Measurements from ENCODE around the gene PITPNB.

Gene PITPNB

GRCh38 chr22:27814993-27815392 lies 104.1 kb downstream of the PITPNB start:
- H3K4me3 ChIP-seq (ENCODE audit: low read length): no peak overlapping the region
- no peaks in the 10 kb centered on the region for H3K9me3 ChIP-seq (replicated peaks; ENCODE audit: insufficient read depth, low read length)
- TF ChIP-seq CTCF (IDR thresholded peaks at IDR 0.05; ENCODE audit: low read length) (no peak), EZH2 (optimal IDR thresholded peaks at IDR 0.05; ENCODE audit: low read depth, low read length) (no peak), EZH2phosphoT487 (IDR thresholded peaks at IDR 0.05; ENCODE audit: low read length) (no peak)

GRCh38 chr22:27811778-27812177 lies 107.3 kb downstream of the PITPNB start:
- Histone ChIP-seq H3K9me2 (replicated peaks; ENCODE audit: insufficient read depth, low read length) (no peaks in the 10 kb centered on the region), H3K9me3 (replicated peaks; ENCODE audit: insufficient read depth, low read length) (no peaks in the 10 kb centered on the region), H3K4me3 (ENCODE audit: low read length) (no peak overlapping the region), H3F3A (ENCODE audit: insufficient read depth, low read length) (no peaks in the 10 kb centered on the region), H3K27ac (ENCODE audit: low read length) (no peak overlapping the region), H3K9ac (ENCODE audit: low read length) (no peak overlapping the region), H3K4me1 (ENCODE audit: low read length) (no peaks in the 10 kb centered on the region), H3K4me2 (ENCODE audit: low read depth, low read length) (no peak overlapping the region), H3K79me2 (ENCODE audit: low read length) (no peaks in the 10 kb centered on the region), H3K27me3 (replicated peaks; ENCODE audit: insufficient read depth, low read length) (no peaks in the 10 kb centered on the region), H2AFZ (ENCODE audit: low read length) (no peak overlapping the region), H3K36me3 (replicated peaks; ENCODE audit: insufficient read depth, low read length) (no peaks in the 10 kb centered on the region), H4K20me1 (ENCODE audit: insufficient read depth, low read length) (no peaks in the 10 kb centered on the region)
- TF ChIP-seq CTCF (IDR thresholded peaks at IDR 0.05; ENCODE audit: low read length) (no peak), EZH2phosphoT487 (IDR thresholded peaks at IDR 0.05; ENCODE audit: low read length) (no peak), EZH2 (optimal IDR thresholded peaks at IDR 0.05; ENCODE audit: low read depth, low read length) (no peak)
- DNase-seq: no peak

More at GRCh38 chr22:27814993-27815392, 104.1 kb downstream of the PITPNB start:
- Histone ChIP-seq H3K79me2 (ENCODE audit: low read length) (no peaks in the 10 kb centered on the region), H3K36me3 (replicated peaks; ENCODE audit: insufficient read depth, low read length) (no peaks in the 10 kb centered on the region), H3K9me2 (replicated peaks; ENCODE audit: insufficient read depth, low read length) (no peaks in the 10 kb centered on the region), H3K9ac (ENCODE audit: low read length) (no peak overlapping the region), H3F3A (ENCODE audit: insufficient read depth, low read length) (no peaks in the 10 kb centered on the region), H3K27ac (ENCODE audit: low read length) (no peak overlapping the region), H4K20me1 (ENCODE audit: insufficient read depth, low read length) (no peaks in the 10 kb centered on the region), H2AFZ (ENCODE audit: low read length) (no peak overlapping the region), H3K27me3 (replicated peaks; ENCODE audit: insufficient read depth, low read length) (no peaks in the 10 kb centered on the region), H3K4me2 (ENCODE audit: low read depth, low read length) (no peak overlapping the region), H3K4me1 (ENCODE audit: low read length) (no peaks in the 10 kb centered on the region)
- DNase-seq: no peak

GRCh38 chr22:27810609-27811151 lies 108.4 kb downstream of the PITPNB start:
- Histone ChIP-seq H3K27me3 (replicated peaks; ENCODE audit: insufficient read depth, low read length) (no peaks in the 10 kb centered on the region), H3K36me3 (replicated peaks; ENCODE audit: insufficient read depth, low read length) (no peaks in the 10 kb centered on the region), H3K9me3 (replicated peaks; ENCODE audit: insufficient read depth, low read length) (no peaks in the 10 kb centered on the region), H3K27ac (ENCODE audit: low read length) (no peak overlapping the region), H3K4me2 (ENCODE audit: low read depth, low read length) (no peak overlapping the region), H3K9ac (ENCODE audit: low read length) (no peak overlapping the region), H3K9me2 (replicated peaks; ENCODE audit: insufficient read depth, low read length) (no peaks in the 10 kb centered on the region), H3K4me1 (ENCODE audit: low read length) (no peaks in the 10 kb centered on the region), H3K4me3 (ENCODE audit: low read length) (no peak overlapping the region), H3K79me2 (ENCODE audit: low read length) (no peaks in the 10 kb centered on the region), H4K20me1 (ENCODE audit: insufficient read depth, low read length) (no peaks in the 10 kb centered on the region), H3F3A (ENCODE audit: insufficient read depth, low read length) (no peaks in the 10 kb centered on the region), H2AFZ (ENCODE audit: low read length) (no peak overlapping the region)
- no peak for TF ChIP-seq CTCF (IDR thresholded peaks at IDR 0.05; ENCODE audit: low read length)
- TF ChIP-seq EZH2 (optimal IDR thresholded peaks at IDR 0.05; ENCODE audit: low read depth, low read length): no peak
- no peak for TF ChIP-seq EZH2phosphoT487 (IDR thresholded peaks at IDR 0.05; ENCODE audit: low read length)
- DNase-seq: no peak

All from MM.1S (cell line).